GM12878 (cell line): ENCODE data around the gene JPH4. TPM values are rescaled to one million over a fixed set of nuclear protein-coding genes. Genes with fewer than 3 reads are reported as not detected.

Experiments
- ATAC-seq: fragments of 200-7000 bp; cut with Tn5 transposase; 3 replicates; pipeline ENCODE4 v1.9.1; 2020; ENCODE audit warnings: mild to moderate bottlenecking, moderate library complexity
- BruUV-seq: library from RNA; stranded (reverse); fragments of 400-500 nt; replicated peaks from 2 replicates; lab custom pipeline; 2021; lab: Mats Ljungman, UMichigan
- CTCF ChIA-PET: fragments of 300-600 bp; sonication (Branson Sonifier 250); formaldehyde crosslinking; extraction: SDS; loops from one replicate; lab custom pipeline; 2021; ENCODE audit warnings: inconsistent platforms; lab: Yijun Ruan, JAX
- POLR2A ChIA-PET: fragments of 350-600 bp; formaldehyde crosslinking; extraction: SDS; loops from one replicate; lab custom pipeline; 2021; ENCODE audit warnings: inconsistent platforms; lab: Charles Lee
- RAD21 ChIA-PET: fragments of 300-600 bp; sonication (Branson Sonifier 250); formaldehyde crosslinking; loops from one replicate; lab custom pipeline; 2023; ENCODE audit warnings: antibody characterized with exemption; ENCODE audit not compliant: unreplicated experiment; lab: Charles Lee
- SMC1A ChIA-PET: fragments of 300-600 bp; sonication (Branson Sonifier 250); formaldehyde crosslinking; loops from one replicate; lab custom pipeline; 2023; ENCODE audit not compliant: unreplicated experiment, uncharacterized antibody; lab: Charles Lee
- DNase-seq: peaks from one replicate; pipeline ENCODE4 v3.0.0-alpha.2; 2011; ENCODE audit warnings: low read depth, low spot score
- FAIRE-seq: peaks from 3 replicates; lab custom pipeline; 2011; peaks lifted over from hg19 to GRCh38; lab: Jason Lieb, UNC
- H2AFZ ChIP-seq: 2 replicates; pipeline ENCODE4 v1.6.0; 2011; ENCODE audit warnings: low read depth, low read length, control low read depth; ENCODE audit not compliant: control insufficient read depth
- H3K27ac ChIP-seq: 2 replicates; pipeline ENCODE4 v1.5.1; 2011; ENCODE audit warnings: control low read depth; ENCODE audit not compliant: control insufficient read depth, insufficient read depth
- H3K27me3 ChIP-seq, 2 experiments: replicated peaks in 1 of 2; 2 replicates each; pipeline versions ENCODE4 v1.6.0 to v1.6.1; 2011; ENCODE audit warnings: low read length in 1 of 2; ENCODE audit not compliant: control insufficient read depth in 2 of 2, insufficient read depth in 2 of 2
- H3K36me3 ChIP-seq, 2 experiments: 2 replicates each; pipeline ENCODE4 v1.5.1; 2011; ENCODE audit warnings: low read length in 1 of 2; ENCODE audit not compliant: control insufficient read depth in 2 of 2, insufficient read depth in 2 of 2
- H3K4me1 ChIP-seq: 2 replicates; pipeline ENCODE4 v1.6.1; 2011; ENCODE audit warnings: mild to moderate bottlenecking, low read length, moderate library complexity, mixed read lengths; ENCODE audit not compliant: control insufficient read depth, insufficient read depth
- H3K4me2 ChIP-seq: 2 replicates; pipeline ENCODE4 v1.6.0; 2011; ENCODE audit warnings: control low read depth; ENCODE audit not compliant: control insufficient read depth, insufficient read depth
- H3K4me3 ChIP-seq: fragments of 200-600 bp; sonication (generic); 2 replicates; pipeline ENCODE4 v1.5.1; 2016
- H3K79me2 ChIP-seq: 2 replicates; pipeline ENCODE4 v1.6.0; 2011; ENCODE audit warnings: low read length; ENCODE audit not compliant: control insufficient read depth, insufficient read depth
- H3K9ac ChIP-seq: 2 replicates; pipeline ENCODE4 v1.8.0; 2011; ENCODE audit warnings: low read length, control low read depth, mixed read lengths; ENCODE audit not compliant: control insufficient read depth, insufficient read depth
- H3K9me3 ChIP-seq: replicated peaks from 3 replicates; pipeline ENCODE4 v1.5.1; 2011; ENCODE audit warnings: mild to moderate bottlenecking, low read length; ENCODE audit not compliant: control insufficient read depth, insufficient read depth
- H4K20me1 ChIP-seq: 2 replicates; pipeline ENCODE4 v1.6.0; 2011; ENCODE audit not compliant: control insufficient read depth, insufficient read depth
- ATF3 ChIP-seq: IDR thresholded peaks from 2 replicates; pipeline ENCODE4 v1.6.1; 2011; ENCODE audit warnings: low read depth, mild to moderate bottlenecking, low read length, moderate library complexity, borderline replicate concordance; ENCODE audit errors: extremely low read depth
- ATF7 ChIP-seq: fragments of 450-650 bp; IDR thresholded peaks from 2 replicates; pipeline ENCODE4 v1.6.1; 2016; ENCODE audit warnings: low read depth, mild to moderate bottlenecking
- DPF2 ChIP-seq: fragments of 450-650 bp; IDR thresholded peaks from 2 replicates; pipeline ENCODE4 v1.6.1; 2017; ENCODE audit warnings: mild to moderate bottlenecking
- GABPA ChIP-seq: IDR thresholded peaks from 2 replicates; pipeline ENCODE4 v1.6.1; 2014; ENCODE audit warnings: antibody characterized with exemption, low read depth, mild to moderate bottlenecking, inconsistent platforms
- HCFC1 ChIP-seq: fragments of 150-350 bp; IDR thresholded peaks from 2 replicates; pipeline ENCODE4 v1.6.1; 2014; ENCODE audit warnings: low read length
- HDGF ChIP-seq: fragments of 450-650 bp; IDR thresholded peaks from 2 replicates; pipeline ENCODE4 v1.6.1; 2016; ENCODE audit warnings: antibody characterized with exemption
- JUND ChIP-seq: IDR thresholded peaks from 2 replicates; pipeline ENCODE4 v1.6.1; 2012; ENCODE audit warnings: low read depth, mild to moderate bottlenecking, low read length, improper control_type of control experiment, moderate library complexity
- NFYB ChIP-seq: IDR thresholded peaks from 2 replicates; pipeline ENCODE4 v1.6.1; 2011; ENCODE audit warnings: low read depth, mild to moderate bottlenecking, low read length, improper control_type of control experiment, moderate library complexity; ENCODE audit not compliant: insufficient read depth
- PBX3 ChIP-seq: IDR thresholded peaks from 2 replicates; pipeline ENCODE4 v1.6.1; 2011; ENCODE audit warnings: mild to moderate bottlenecking, low read depth, low read length, moderate library complexity; ENCODE audit not compliant: insufficient replicate concordance
- POLR2AphosphoS2 ChIP-seq: IDR thresholded peaks from 2 replicates; pipeline ENCODE4 v1.6.1; 2011; ENCODE audit warnings: low read depth, mild to moderate bottlenecking, low read length, improper control_type of control experiment, moderate library complexity
- TCF12 ChIP-seq: IDR thresholded peaks from 2 replicates; pipeline ENCODE4 v1.6.1; 2011; ENCODE audit warnings: low read depth, mild to moderate bottlenecking, low read length
- USF1 ChIP-seq: IDR thresholded peaks from 2 replicates; pipeline ENCODE4 v1.6.1; 2011; ENCODE audit warnings: borderline replicate concordance, low read depth, mild to moderate bottlenecking, moderate library complexity, mixed read lengths, low read length; ENCODE audit not compliant: insufficient read depth; ENCODE audit errors: extremely low read length
- ZNF622 ChIP-seq: fragments of 450-650 bp; IDR thresholded peaks from 2 replicates; pipeline ENCODE4 v1.6.1; 2017; ENCODE audit warnings: mild to moderate bottlenecking, inconsistent platforms
- ZZZ3 ChIP-seq: IDR thresholded peaks from 2 replicates; pipeline ENCODE4 v1.6.1; 2011; ENCODE audit warnings: low read depth; ENCODE audit not compliant: control insufficient read depth, insufficient read length
- WGBS: methylation state at CpG from one replicate; pipeline ENCODE4 v1.1.6; 2016; ENCODE audit warnings: low lambda C conversion rate; ENCODE audit not compliant: insufficient replicate concordance, insufficient coverage; ENCODE audit errors: missing lambda C conversion rate; 5-methylcytosine and 5-hydroxymethylcytosine counted together
- in situ Hi-C: fragments of 300-500 bp; cut with MboI; formaldehyde crosslinking; loops from 9 replicates; pipeline ENCODE4 v1.14.3; 2018; ENCODE audit warnings: mixed read lengths
- intact Hi-C: fragments of 100-400 bp; cut with micrococcal nuclease; formaldehyde crosslinking; loops from one replicate; pipeline ENCODE4 v1.14.2; 2022; ENCODE audit not compliant: unreplicated experiment
- polyA plus RNA-seq, 11 experiments: library from polyadenylated mRNA; depleted of rRNA in 4 of 11; unstranded in 6 of 11; stranded (reverse) in 5 of 11; fragments of >200 nt; fragmentation: Nextera tagmentation in 4 of 11; fragmentation: Illumina TruSeq in 1 of 11; extraction: Ambion mirVana in 4 of 11; extraction: Trizol in 1 of 11; gene quantifications; 1 replicate in 1 of 11; 2 replicates in 10 of 11; pipeline versions ENCODE4 v1.2.1 to v1.2.3, GENCODE V29; 2011 to 2016; ENCODE audit warnings: inconsistent platforms in 2 of 11, missing spikeins in 2 of 11, low read depth in 1 of 11
- total RNA-seq, 4 experiments: library from RNA; depleted of rRNA in 3 of 4; stranded (reverse); fragments of >200 nt in 3 of 4; fragmentation: Illumina TruSeq in 1 of 4; extraction: Trizol in 1 of 4; gene quantifications; 2 replicates each; pipeline versions ENCODE4 v1.2.1 to v1.2.3, GENCODE V29; 2013 to 2021
- TF ChIP-seq, protein P1 (sequence below): fragments of 450-650 bp; conservative IDR thresholded peaks from 2 replicates; pipeline ENCODE4 v1.6.1; 2017; ENCODE audit warnings: mild to moderate bottlenecking, moderate library complexity

The JPH4 gene
- total and polyA plus RNA-seq, 10 of the 15 experiments (the other 5 are each of a cell fraction or from before 2014, with no cell fraction given) = 0.48 to 10.3 (median 3.8) TPM

DNA sequence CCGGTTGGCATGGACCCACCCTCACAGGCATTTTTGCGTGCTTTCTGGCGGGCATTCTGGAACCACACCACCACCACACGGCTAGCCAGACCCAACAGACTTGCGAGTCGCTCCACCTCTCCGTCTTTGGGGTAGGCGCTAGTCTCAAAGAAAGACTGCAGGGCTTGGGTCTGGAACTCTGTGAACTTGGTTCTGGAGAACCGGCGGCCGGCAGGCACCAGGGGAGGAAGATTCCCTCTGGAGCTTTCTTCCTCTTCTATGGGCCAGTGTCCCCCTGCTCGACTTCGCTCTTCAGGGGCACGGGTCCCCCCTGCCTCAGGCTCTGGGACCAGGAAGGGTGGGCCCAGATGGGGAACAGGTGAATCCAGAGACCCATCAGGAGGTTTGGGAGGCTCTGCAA, 53.6 kb downstream of the JPH4 start:
- H3K4me1 ChIP-seq = no peaks in the 10 kb centered on the region
- DNase-seq = no peak
- ChIA-PET RAD21 (no interaction called here), POLR2A (no interaction called here), CTCF (interaction anchor here (1.2 kb wide), 1 partner anchor 49 kb away, joined by 3 read pairs; no protein-coding TSS in a partner anchor), SMC1A (no interaction called here)
- ATAC-seq = no peak
- WGBS = 88% methylated on average over 14 of the region's 14 CpGs
- FAIRE-seq = no peak
- no peak overlapping the region for H3K9ac ChIP-seq
- no peak for TF ChIP-seq POLR2AphosphoS2
- no peak for TF ChIP-seq DPF2
- no peak for TF ChIP-seq USF1
- TF ChIP-seq ATF7 = no peak
- no peak for TF ChIP-seq ATF3
- no peak for TF ChIP-seq TCF12
- TF ChIP-seq PBX3 = no peak
- no peak for TF ChIP-seq JUND
- no peak for TF ChIP-seq ZNF622
- no peak for TF ChIP-seq HDGF
- TF ChIP-seq HCFC1 = no peak
- TF ChIP-seq, protein P1, sequence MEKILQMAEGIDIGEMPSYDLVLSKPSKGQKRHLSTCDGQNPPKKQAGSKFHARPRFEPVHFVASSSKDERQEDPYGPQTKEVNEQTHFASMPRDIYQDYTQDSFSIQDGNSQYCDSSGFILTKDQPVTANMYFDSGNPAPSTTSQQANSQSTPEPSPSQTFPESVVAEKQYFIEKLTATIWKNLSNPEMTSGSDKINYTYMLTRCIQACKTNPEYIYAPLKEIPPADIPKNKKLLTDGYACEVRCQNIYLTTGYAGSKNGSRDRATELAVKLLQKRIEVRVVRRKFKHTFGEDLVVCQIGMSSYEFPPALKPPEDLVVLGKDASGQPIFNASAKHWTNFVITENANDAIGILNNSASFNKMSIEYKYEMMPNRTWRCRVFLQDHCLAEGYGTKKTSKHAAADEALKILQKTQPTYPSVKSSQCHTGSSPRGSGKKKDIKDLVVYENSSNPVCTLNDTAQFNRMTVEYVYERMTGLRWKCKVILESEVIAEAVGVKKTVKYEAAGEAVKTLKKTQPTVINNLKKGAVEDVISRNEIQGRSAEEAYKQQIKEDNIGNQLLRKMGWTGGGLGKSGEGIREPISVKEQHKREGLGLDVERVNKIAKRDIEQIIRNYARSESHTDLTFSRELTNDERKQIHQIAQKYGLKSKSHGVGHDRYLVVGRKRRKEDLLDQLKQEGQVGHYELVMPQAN = no peak
- no peak for TF ChIP-seq NFYB
- no peak for TF ChIP-seq ZZZ3
- TF ChIP-seq GABPA = no peak
- in situ Hi-C loops = no loop called here
- no peaks in the 10 kb centered on the region for H3K79me2 ChIP-seq
- no TSS peak for BruUV-seq
- no peaks in the 10 kb centered on the region for H4K20me1 ChIP-seq
- H3K9me3 ChIP-seq = no peaks in the 10 kb centered on the region
- H3K4me2 ChIP-seq = no peak overlapping the region
- H2AFZ ChIP-seq = no peak overlapping the region
- intact Hi-C loops = no loop called here
- no peak overlapping the region for H3K4me3 ChIP-seq
- no peak overlapping the region for H3K27ac ChIP-seq
- no peaks in the 10 kb centered on the region for H3K36me3 ChIP-seq
- H3K27me3 ChIP-seq = no peaks in the 10 kb centered on the region
